CD4-positive, alpha-beta memory T cell (primary cell): ENCODE data around the gene MYO9B. TPM values are rescaled to one million over a fixed set of nuclear protein-coding genes. Genes with fewer than 3 reads are reported as not detected.

ENCODE experiments used
- CTCF ChIA-PET: fragments of 350-600 bp; sonication (Branson Sonifier 250); formaldehyde crosslinking; loops from one replicate; lab custom pipeline; 2021; ENCODE audit warnings: inconsistent platforms; ENCODE audit not compliant: partially characterized antibody; lab: Charles Lee
- POLR2A ChIA-PET: fragments of 350-600 bp; sonication (Branson Sonifier 250); formaldehyde crosslinking; loops from one replicate; lab custom pipeline; 2021; ENCODE audit not compliant: partially characterized antibody; lab: Charles Lee
- DNase-seq, 5 donors: peaks; one replicate each; pipeline versions ENCODE4 v3.0.0 to v3.0.0-alpha.2; 2020 to 2022; ENCODE audit warnings: mixed read lengths in 1 of 5
- H3K27ac ChIP-seq: one replicate; pipeline ENCODE4 v1.7.0; 2013; ENCODE audit warnings: low read depth, low read length
- H3K27me3 ChIP-seq: 2 replicates; pipeline ENCODE4 v1.7.0; 2013; ENCODE audit warnings: mild to moderate bottlenecking, low read length, moderate library complexity; ENCODE audit not compliant: insufficient read depth
- H3K36me3 ChIP-seq: 2 replicates; pipeline ENCODE4 v1.7.0; 2013; ENCODE audit warnings: mild to moderate bottlenecking, low read length, moderate library complexity; ENCODE audit not compliant: insufficient read depth
- H3K4me1 ChIP-seq: 2 replicates; pipeline ENCODE4 v1.7.0; 2013; ENCODE audit warnings: mild to moderate bottlenecking, low read length, moderate library complexity; ENCODE audit not compliant: insufficient read depth
- H3K4me3 ChIP-seq, 2 donors: one replicate each; pipeline ENCODE4 v1.7.0; 2013; ENCODE audit warnings: low read length in 2 of 2, mild to moderate bottlenecking in 1 of 2
- H3K9me3 ChIP-seq, 2 donors: one replicate each; pipeline ENCODE4 v1.7.0; 2013; ENCODE audit warnings: low read length in 2 of 2, control low read depth in 1 of 2; ENCODE audit not compliant: control insufficient read depth in 1 of 2
- H3K27ac Mint-ChIP-seq, 7 donors: one replicate each; pipeline ENCODE4 v1.8.0; 2020 to 2021; ENCODE audit warnings: mixed read lengths in 7 of 7, mild to moderate bottlenecking in 6 of 7, inconsistent platforms in 3 of 7, moderate library complexity in 3 of 7
- H3K27me3 Mint-ChIP-seq, 2 donors: one replicate each; pipeline ENCODE4 v1.8.0; 2020 to 2021; ENCODE audit warnings: mixed read lengths in 2 of 2
- H3K36me3 Mint-ChIP-seq, 2 donors: one replicate each; pipeline ENCODE4 v1.8.0; 2020 to 2021; ENCODE audit warnings: mixed read lengths in 2 of 2, inconsistent platforms in 1 of 2, mild to moderate bottlenecking in 1 of 2
- H3K4me1 Mint-ChIP-seq, 4 donors: one replicate each; pipeline ENCODE4 v1.8.0; 2020 to 2021; ENCODE audit warnings: mixed read lengths in 4 of 4, mild to moderate bottlenecking in 1 of 4
- H3K4me3 Mint-ChIP-seq, 8 donors: one replicate each; pipeline ENCODE4 v1.8.0; 2020 to 2021; ENCODE audit warnings: mixed read lengths in 8 of 8, mild to moderate bottlenecking in 7 of 8, moderate library complexity in 6 of 8, inconsistent platforms in 3 of 8
- H3K9me3 Mint-ChIP-seq, 8 donors: one replicate each; pipeline ENCODE4 v1.8.0; 2020 to 2021; ENCODE audit warnings: mixed read lengths in 8 of 8, mild to moderate bottlenecking in 5 of 8, inconsistent platforms in 3 of 8, moderate library complexity in 1 of 8
- intact Hi-C: fragments of 100-400 bp; cut with micrococcal nuclease; formaldehyde crosslinking; loops from one replicate; pipeline ENCODE4 v1.15.1; 2023
- polyA plus RNA-seq, 2 donors: library from polyadenylated mRNA; unstranded; fragments of 300-500 nt; fragmentation: Illumina TruSeq; gene quantifications; one replicate each; pipeline ENCODE4 v1.2.3, GENCODE V29; 2021
- total RNA-seq, 2 experiments: library from RNA; stranded (reverse); gene quantifications; one replicate each; pipeline ENCODE4 v1.2.3, GENCODE V29; 2021

Gene MYO9B, protein sequence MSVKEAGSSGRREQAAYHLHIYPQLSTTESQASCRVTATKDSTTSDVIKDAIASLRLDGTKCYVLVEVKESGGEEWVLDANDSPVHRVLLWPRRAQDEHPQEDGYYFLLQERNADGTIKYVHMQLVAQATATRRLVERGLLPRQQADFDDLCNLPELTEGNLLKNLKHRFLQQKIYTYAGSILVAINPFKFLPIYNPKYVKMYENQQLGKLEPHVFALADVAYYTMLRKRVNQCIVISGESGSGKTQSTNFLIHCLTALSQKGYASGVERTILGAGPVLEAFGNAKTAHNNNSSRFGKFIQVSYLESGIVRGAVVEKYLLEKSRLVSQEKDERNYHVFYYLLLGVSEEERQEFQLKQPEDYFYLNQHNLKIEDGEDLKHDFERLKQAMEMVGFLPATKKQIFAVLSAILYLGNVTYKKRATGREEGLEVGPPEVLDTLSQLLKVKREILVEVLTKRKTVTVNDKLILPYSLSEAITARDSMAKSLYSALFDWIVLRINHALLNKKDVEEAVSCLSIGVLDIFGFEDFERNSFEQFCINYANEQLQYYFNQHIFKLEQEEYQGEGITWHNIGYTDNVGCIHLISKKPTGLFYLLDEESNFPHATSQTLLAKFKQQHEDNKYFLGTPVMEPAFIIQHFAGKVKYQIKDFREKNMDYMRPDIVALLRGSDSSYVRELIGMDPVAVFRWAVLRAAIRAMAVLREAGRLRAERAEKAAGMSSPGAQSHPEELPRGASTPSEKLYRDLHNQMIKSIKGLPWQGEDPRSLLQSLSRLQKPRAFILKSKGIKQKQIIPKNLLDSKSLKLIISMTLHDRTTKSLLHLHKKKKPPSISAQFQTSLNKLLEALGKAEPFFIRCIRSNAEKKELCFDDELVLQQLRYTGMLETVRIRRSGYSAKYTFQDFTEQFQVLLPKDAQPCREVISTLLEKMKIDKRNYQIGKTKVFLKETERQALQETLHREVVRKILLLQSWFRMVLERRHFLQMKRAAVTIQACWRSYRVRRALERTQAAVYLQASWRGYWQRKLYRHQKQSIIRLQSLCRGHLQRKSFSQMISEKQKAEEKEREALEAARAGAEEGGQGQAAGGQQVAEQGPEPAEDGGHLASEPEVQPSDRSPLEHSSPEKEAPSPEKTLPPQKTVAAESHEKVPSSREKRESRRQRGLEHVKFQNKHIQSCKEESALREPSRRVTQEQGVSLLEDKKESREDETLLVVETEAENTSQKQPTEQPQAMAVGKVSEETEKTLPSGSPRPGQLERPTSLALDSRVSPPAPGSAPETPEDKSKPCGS (N-terminal part only)
- total RNA-seq (100 to 1,000 TPM; 176 to 181 TPM), polyA plus RNA-seq (10 to 100 TPM in 1 of 2 donors, 1 to 10 TPM in 1; 1.3 to 25.8 TPM)

DNA sequence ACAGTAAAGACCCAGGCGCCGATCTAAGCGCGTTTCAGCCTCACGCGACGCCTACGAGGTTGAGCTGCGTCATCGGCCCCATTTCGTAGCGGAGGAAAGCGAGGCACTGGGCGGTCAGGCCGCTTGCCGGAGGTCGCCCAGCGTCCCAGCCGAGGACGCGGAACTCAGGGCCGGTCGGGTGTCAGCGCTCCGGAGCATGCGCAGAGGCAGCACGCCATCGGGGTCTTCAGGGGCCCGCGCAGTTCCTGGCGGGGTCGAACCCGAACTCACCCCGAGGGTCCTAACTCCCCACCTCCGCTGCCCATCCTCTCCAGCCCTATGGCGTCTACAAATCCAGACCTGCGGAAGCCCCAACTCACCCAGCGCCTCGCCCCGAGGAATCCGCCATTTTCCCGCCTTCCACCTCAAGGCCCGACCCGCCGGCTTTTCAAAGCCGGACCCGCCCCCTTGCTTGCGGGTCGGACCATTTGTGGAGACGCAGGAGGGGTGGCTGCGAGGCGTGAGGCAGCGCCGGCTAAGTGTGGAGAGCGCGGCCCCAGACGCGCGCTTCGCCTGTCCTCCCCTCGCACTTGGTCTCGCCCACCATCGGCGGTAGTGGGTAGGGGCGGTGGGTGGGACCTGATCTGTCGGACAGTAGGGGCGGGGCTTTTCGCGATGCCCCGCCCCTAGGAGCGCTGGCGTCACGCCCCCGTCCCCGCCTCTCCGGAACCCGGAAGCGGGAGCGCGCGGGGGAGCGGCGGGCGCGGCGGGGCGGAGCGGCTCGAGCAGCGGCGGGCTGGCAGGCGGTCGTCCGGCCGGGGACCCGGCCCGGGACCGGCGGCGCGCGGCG lies at the start of gene MYO9B, which contains the start of gene HAUS8:
MYO9B (plus strand) TSS at position 743 of the 829 bp plus-strand sequence. CDS start 25,941 bp downstream, outside the sequence.
HAUS8 (minus strand) TSS at position 418 of the 829 bp plus-strand sequence; CDS start at position 388, 30 bp downstream.
- Histone ChIP-seq H3K27ac (peak within 1 kb of the TSS; percentile 77), H3K4me1 (peaks cover 56% of the 10 kb centered on the region), H3K36me3 (peaks cover 21% of the 10 kb centered on the region), H3K9me3 (no peaks in the 10 kb centered on the region), H3K4me3 (peak within 1 kb of the TSS; percentile 91 to 93), H3K27me3 (no peaks in the 10 kb centered on the region)
- peaks cover 9 to 31% of the 10 kb centered on the region in 2 donors for H3K36me3 Mint-ChIP-seq
- peak; percentile 99 to 100 (median 100) for DNase-seq
- ChIA-PET CTCF (interaction anchor here (0.8 to 2.0 kb wide), 5 partner anchors 24 to 230 kb away, joined by 3 to 9 read pairs (median 4); no protein-coding TSS in a partner anchor), POLR2A (interaction anchor here (0.7 to 5.6 kb wide), 19 partner anchors 10 to 316 kb away, joined by 3 to 84 read pairs (median 5); partner anchors contain the start of genes BABAM1, DDA1, MRPL34 and OCEL1)
- H3K4me1 Mint-ChIP-seq, result peaks cover 41 to 79% (median 53%) of the 10 kb centered on the region in 4 donors
- no peaks in the 10 kb centered on the region for H3K27me3 Mint-ChIP-seq
- peak within 1 kb of the TSS; percentile 89 to 99 (median 98) for H3K27ac Mint-ChIP-seq
- H3K9me3 Mint-ChIP-seq, result no peaks in the 10 kb centered on the region
- intact Hi-C loops, result loop anchor here (1.0 to 2.0 kb wide), 8 partner anchors 8 to 262 kb away; partner anchors contain the start of genes BABAM1, GTPBP3, OCEL1 and USE1
- H3K4me3 Mint-ChIP-seq, result peak within 1 kb of the TSS; percentile 96 to 100 (median 98)

DNA sequence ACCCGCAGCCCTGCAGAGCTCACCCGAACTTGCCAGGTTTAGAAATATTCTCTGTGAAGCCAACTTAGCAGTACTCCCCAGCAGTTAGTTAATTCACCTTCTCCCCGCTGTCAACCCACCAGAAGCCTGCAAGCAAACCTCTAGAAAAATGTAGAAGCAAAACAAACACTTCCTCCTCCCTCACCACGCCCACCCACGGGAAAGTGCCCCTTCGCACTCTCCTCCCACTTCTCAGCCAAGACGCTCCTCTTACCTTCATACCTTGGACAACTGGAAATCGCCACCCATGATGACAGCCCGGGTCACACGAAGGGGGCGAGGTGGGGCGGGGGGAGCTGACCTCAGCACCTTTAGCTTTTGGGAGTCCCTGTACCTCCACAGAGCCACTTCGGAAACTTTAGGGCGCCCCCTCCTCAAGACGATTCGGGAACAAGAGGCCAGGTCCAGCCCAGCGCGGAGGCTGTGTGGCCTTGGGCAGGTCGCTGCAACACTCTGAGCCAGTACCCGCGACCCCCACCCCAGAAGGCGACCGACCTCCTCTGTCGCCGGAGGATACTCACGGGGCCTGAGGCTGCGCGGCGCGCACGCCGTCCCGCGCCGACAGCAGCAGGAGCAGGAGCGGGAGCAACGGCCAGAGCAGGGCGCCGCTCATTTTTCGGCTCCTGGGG lies 49.5 kb upstream of the MYO9B start:
- POLR2A ChIA-PET, result no interaction called here
- intact Hi-C loops, result no loop called here
- Mint-ChIP-seq H3K27me3 (peaks cover 22 to 31% of the 10 kb centered on the region in 2 donors), H3K27ac (peak overlapping the region in 2 of 7 donors; percentile 4 to 36), H3K4me3 (peak overlapping the region; percentile 65 to 79 (median 75)), H3K36me3 (peaks cover 9 to 10% of the 10 kb centered on the region in 2 donors), H3K9me3 (peaks cover 0 to 32% (median 21%) of the 10 kb centered on the region in 8 donors), H3K4me1 (peaks cover 5 to 9% (median 8%) of the 10 kb centered on the region in 4 donors)
- Histone ChIP-seq H3K4me3 (no peak overlapping the region), H3K4me1 (peaks cover 9% of the 10 kb centered on the region), H3K27me3 (no peaks in the 10 kb centered on the region), H3K27ac (no peak overlapping the region), H3K9me3 (peaks cover 0 to 6% of the 10 kb centered on the region in 2 donors), H3K36me3 (no peaks in the 10 kb centered on the region)
- CTCF ChIA-PET, result no interaction called here
- DNase-seq, result peak in 2 of 5 donors; percentile 9 to 14

DNA sequence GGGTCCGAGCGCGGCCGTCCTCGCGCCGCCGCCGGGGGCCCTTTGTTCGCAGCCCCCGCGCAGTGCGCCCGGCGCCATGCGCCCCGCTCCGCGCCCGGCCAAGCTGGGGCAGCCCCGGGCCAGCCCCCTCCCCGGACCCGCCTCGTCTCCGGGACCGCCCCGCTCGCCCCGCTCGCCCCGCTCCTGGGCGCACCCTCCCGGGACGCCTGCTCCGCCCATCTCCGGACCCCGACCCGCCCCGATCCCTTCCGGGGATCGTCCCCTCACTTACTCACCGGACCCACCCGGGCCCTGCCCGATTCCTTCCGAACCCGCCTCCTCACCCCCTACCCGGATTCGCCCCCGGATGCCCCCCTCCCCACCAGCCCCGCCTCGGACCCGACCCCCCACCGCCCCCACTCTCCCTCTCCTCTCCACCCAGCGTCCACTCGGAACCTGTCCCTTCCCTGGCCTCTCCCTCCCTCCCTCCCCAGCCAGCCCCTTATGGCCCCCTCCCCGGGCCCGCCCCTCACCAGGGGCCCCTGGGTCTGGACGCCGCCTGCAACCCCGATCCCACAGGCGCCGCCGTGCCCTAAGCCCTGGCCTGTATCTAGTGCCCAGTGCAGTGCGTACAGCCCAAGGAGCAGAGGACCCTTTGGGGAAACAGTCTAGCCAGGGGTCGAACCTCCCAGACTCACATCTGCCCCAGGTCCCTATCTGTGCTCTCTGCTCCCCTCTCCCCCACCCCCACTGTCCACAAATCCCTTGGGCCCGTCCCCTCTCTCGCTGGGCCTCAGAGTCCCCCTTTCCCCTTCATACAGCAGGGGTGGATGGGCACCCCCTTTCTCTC lies 48.7 kb upstream of the MYO9B start, which contains the start of gene CPAMD8:
CPAMD8 (minus strand) TSS at position 105 of the 829 bp plus-strand sequence. CDS start 168 bp downstream, outside the sequence.
- Histone ChIP-seq H3K27ac (no peak within 1 kb of the TSS), H3K4me3 (no peak within 1 kb of the TSS), H3K9me3 (peaks cover 0 to 6% of the 10 kb centered on the region in 2 donors), H3K36me3 (no peaks in the 10 kb centered on the region), H3K27me3 (no peaks in the 10 kb centered on the region), H3K4me1 (peaks cover 9% of the 10 kb centered on the region)
- no peak for DNase-seq
- ChIA-PET CTCF (no interaction called here), POLR2A (no interaction called here)
- H3K9me3 Mint-ChIP-seq, result peaks cover 0 to 28% (median 21%) of the 10 kb centered on the region in 8 donors
- peak within 1 kb of the TSS; percentile 65 to 79 (median 75) for H3K4me3 Mint-ChIP-seq
- intact Hi-C loops, result no loop called here
- peaks cover 9 to 10% of the 10 kb centered on the region in 2 donors for H3K36me3 Mint-ChIP-seq
- H3K27me3 Mint-ChIP-seq, result peaks cover 22 to 31% of the 10 kb centered on the region in 2 donors
- H3K4me1 Mint-ChIP-seq, result peaks cover 5 to 9% (median 8%) of the 10 kb centered on the region in 4 donors
- peak within 1 kb of the TSS in 2 of 7 donors; percentile 4 to 36 for H3K27ac Mint-ChIP-seq

- peaks cover 5 to 9% (median 8%) of the 10 kb centered on the region in 4 donors for H3K4me1 Mint-ChIP-seq
- no peaks in the 10 kb centered on the region for H3K27me3 ChIP-seq
- peaks cover 0 to 6% of the 10 kb centered on the region in 2 donors for H3K9me3 ChIP-seq
- H3K36me3 Mint-ChIP-seq, result peaks cover 9% of the 10 kb centered on the region in 2 donors
- peaks cover 22 to 35% of the 10 kb centered on the region in 2 donors for H3K27me3 Mint-ChIP-seq
- H3K4me3 ChIP-seq, result no peak overlapping the region
- ChIA-PET CTCF (no interaction called here), POLR2A (no interaction called here)
- intact Hi-C loops, result no loop called here
- H3K4me3 Mint-ChIP-seq, result peak overlapping the region in 5 of 8 donors; percentile 32 to 57 (median 36)
- H3K27ac Mint-ChIP-seq, result no peak overlapping the region
- no peak for DNase-seq
- H3K27ac ChIP-seq, result no peak overlapping the region
- peaks cover 0 to 24% (median 20%) of the 10 kb centered on the region in 8 donors for H3K9me3 Mint-ChIP-seq
- peaks cover 9% of the 10 kb centered on the region for H3K4me1 ChIP-seq
- H3K36me3 ChIP-seq, result no peaks in the 10 kb centered on the region
Observed at GRCh38 chr19:17027535-17027975, 48.0 kb upstream of the MYO9B start.

DNA sequence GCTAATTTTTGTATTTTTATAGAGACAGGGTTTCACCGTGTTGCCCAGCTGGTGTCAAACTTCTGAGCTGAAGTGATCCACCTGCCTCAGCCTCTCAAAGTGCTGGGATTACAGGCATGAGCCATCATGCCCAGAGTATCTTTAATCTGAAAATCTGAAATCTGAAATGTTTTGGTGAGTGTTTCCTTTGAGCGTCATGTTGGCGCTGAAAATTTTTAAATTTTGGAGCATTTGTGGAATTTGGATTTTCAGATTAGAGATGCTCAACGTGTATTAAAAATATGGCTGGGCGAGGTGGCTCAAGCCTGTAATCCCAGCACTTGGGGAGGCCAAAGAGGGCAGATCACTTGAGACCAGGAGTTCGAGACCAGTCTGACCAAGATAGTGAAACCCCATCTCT lies 43.8 kb upstream of the MYO9B start:
- peaks cover 0 to 1% (median 0%) of the 10 kb centered on the region in 4 donors for H3K4me1 Mint-ChIP-seq
- no peak overlapping the region for H3K27ac Mint-ChIP-seq
- H3K4me3 Mint-ChIP-seq, result no peak overlapping the region
- no peaks in the 10 kb centered on the region for H3K36me3 ChIP-seq
- DNase-seq, result no peak
- intact Hi-C loops, result no loop called here
- H3K27me3 Mint-ChIP-seq, result peaks cover 7 to 20% of the 10 kb centered on the region in 2 donors
- no peaks in the 10 kb centered on the region for H3K4me1 ChIP-seq
- POLR2A ChIA-PET, result no interaction called here
- H3K36me3 Mint-ChIP-seq, result no peaks in the 10 kb centered on the region
- H3K4me3 ChIP-seq, result no peak overlapping the region
- H3K9me3 ChIP-seq, result no peaks in the 10 kb centered on the region
- no peaks in the 10 kb centered on the region for H3K9me3 Mint-ChIP-seq
- no peaks in the 10 kb centered on the region for H3K27me3 ChIP-seq
- no peak overlapping the region for H3K27ac ChIP-seq
- CTCF ChIA-PET, result no interaction called here
